ENCODE measurements around the gene ADAMTS2.

DNA sequence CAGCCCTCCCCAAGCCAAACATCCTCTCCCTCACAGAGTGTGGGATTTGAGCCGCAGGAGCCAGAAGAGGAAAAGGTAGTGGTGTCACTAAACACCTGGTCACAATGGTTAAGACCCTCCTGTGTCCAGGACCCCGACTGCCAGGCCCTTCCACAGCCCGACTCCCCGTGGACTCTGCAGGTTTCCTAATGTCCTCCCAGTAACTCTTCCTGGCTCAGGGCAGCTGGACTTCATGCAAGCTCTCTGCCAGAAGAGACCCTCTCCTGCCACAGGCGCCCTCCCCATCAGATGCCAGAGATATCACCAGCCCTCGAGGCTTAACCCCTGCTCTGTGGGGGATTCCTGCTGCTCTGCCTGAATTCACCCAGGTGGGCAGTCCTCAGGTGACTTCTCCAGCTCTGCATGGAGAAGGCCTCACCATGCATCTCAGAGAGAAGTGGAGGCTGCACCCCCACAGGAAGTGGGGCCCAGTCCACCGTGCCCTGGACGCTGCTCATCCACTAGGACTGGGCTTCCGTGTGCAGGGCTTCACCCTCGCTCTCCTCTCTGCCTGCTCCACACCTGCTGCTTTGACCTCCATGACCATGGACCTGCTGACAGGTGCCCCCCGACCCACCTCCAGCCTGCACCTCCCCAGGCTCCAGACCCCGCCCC lies 111.2 kb downstream of the ADAMTS2 start:
- TF ChIP-seq EZH2 (IDR thresholded peaks at IDR 0.05; ENCODE audit: insufficient read depth, low read length): no peak
- TF ChIP-seq CTCF (IDR thresholded peaks at IDR 0.05; ENCODE audit: insufficient read depth, low read depth, low read length): no peak

Measured in astrocyte (in vitro differentiated cells and primary cell).